HG02938 (cell line): ENCODE measurements around the gene TGIF2.

Source experiments
- ATAC-seq: cut with Tn5 transposase; IDR thresholded peaks from one replicate; pipeline ENCODE4 v1.9.1; 2021; ENCODE audit warnings: mild to moderate bottlenecking, moderate library complexity; ENCODE audit not compliant: unreplicated experiment

Gene TGIF2

GRCh38 chr20:36574366-36575135 lies 1.2 kb downstream of the TGIF2 start:
- ATAC-seq: no peak

DNA sequence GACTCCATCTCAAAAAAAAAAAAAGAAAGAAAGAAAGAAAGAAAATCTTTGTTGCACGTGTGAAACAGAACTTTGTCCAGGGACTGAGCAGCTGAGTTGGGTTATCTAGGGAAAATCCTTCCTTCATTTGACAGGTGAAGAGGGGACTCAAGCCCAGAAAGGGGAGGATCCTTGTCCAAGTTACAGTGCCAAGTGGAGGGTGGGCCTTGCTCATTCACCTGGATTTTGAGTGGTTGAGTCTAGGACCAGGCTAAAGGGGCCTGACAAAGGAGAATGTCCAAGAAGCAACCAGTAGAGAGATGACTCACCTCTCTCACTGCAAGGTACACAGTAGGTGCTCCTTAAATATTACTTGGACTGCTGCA lies 2.7 kb downstream of the TGIF2 start:
- ATAC-seq: no peak

DNA sequence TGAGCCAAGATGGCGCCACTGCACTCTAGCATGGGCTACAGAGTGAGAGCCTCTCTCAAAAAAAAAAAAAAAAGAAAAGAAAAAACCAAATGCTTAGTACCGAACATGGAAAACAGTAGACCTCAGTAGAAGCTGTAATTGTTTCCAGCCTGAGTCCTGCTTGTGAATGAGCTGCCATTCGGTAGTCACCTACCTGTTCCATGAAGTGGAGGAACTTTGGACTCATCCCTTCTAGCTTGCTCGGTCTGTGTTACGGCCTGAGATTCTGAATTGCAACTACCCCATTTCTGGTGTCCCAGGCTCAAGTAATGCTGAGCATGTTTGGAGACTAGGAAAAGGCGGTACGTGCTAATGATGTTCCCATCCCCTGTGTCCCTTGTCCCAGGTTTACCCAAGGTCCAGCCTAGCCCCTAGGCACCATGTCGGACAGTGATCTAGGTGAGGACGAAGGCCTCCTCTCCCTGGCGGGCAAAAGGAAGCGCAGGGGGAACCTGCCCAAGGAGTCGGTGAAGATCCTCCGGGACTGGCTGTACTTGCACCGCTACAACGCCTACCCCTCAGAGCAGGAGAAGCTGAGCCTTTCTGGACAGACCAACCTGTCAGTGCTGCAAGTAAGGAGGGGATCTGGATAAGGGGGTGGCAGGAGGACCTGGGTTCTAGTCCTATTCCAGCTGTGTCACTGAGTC lies 5.1 kb downstream of the TGIF2 start:
- ATAC-seq: no peak

GRCh38 chr20:36579996-36580545 lies 6.7 kb downstream of the TGIF2 start:
- ATAC-seq: no peak

DNA sequence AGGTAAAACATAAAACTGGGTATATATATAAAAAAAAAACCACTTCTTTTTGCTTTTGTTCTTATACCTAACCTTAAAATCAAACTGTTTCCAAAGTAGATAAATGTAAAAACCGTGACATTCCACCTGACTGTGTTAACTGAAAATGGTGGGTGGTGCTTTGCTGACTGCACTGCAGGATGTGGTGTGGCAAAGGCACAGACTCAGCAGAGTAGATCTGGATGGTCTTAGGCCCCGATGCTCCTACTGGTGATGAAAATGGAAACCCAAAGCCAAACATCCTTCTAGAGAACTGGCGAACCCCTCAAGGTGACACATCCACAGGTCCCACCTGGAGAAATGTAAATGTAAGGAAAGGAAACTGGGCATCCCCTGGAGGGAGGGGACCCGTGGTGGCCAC lies 8.9 kb downstream of the TGIF2 start:
- ATAC-seq: no peak

- no peak for ATAC-seq
These were observed 9.4 kb downstream of the TGIF2 start for GRCh38 chr20:36582821-36583220.

- no peak for ATAC-seq
These were observed 10.7 kb downstream of the TGIF2 start for GRCh38 chr20:36584018-36584481.

- no peak for ATAC-seq
These were observed 12.2 kb downstream of the TGIF2 start for GRCh38 chr20:36585410-36586125.

GRCh38 chr20:36587388-36588070 lies 14.1 kb downstream of the TGIF2 start:
- ATAC-seq: no peak

GRCh38 chr20:36591281-36591680 lies 17.9 kb downstream of the TGIF2 start:
- ATAC-seq: no peak

DNA sequence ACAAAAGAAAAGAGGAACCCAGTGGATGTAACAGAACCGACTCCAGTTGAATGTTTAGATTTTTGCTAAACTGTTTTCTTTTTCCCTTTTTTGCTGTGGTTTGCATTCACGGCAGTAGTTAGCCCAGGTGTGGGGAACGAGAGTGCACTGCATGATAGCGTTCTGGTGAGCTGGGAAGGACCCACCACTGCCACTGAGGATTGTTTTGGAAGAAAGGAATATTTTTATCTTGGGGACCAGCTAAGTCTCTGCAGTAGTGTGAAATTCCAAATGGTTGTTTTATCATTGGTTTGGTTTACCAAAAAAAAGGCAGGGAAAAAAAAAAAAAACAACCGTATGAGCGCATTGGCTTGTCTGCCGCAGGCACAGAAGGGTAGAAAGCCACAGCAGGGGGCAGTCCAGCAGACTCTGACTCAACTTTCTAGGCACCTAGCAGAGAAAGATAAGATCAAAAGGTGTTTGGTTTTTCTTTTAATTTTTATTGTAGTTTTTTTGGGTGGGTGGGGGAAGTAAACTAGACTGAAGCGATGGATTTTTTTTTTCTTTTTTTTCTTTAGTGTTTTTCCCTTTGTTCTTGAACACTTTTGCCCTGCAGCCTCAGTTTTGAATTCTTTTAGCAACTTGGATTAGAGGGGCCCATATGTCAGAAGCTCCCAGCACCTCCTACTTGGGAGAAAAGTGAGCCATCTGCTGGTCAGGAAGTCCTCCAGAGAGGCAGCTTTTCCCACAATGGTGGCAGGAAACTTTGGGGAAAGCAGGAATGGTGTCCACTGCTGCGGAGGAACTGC lies 18.7 kb downstream of the TGIF2 start:
- ATAC-seq: no peak

DNA sequence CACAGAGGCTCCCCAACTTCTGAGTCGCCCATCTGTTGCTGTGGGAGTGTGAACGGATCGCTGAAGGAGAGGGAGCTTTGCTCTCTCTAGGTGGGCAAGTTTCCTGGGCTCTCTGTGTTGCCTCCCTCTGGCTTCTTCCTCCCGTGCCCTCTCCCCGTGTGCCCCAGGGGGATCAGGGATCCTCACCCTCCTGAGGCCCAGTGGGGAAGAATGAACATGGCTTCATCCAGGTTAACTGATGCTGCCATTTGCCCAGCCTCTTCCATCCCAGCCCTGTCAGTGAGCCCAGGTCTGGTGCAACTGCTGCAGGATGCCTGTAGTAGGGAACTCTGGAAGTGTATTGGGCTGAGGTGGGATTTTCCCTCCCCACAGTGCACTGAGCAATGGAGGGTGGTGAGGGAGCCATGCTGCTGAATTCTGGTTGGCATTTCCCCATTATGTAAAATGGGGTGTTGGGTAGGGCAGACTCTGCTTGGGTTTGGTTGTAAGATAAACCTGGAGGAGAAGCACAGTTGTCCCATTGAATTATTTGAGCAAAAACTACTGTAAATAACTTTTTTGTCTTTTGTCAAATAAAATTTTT lies 20.0 kb downstream of the TGIF2 start:
- ATAC-seq: no peak

DNA sequence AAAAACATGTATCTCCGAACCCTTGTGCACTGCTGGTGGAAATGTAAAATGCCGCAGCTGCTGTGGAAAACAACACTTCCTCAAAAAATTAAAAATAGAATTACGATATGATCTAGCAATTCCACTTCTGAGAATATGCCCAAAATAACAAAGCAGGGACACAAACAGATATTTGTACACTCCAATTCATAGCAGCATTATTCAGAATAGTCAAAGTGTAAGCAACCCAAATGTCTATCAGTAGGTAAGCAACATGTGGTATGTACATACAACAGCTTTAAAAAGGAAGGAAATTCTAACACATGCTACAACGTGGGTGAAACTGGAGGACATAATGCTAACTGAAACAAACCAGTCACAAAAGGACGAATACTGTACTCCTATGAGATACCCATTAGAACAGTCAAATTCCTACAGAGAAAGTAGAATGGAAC lies 26.5 kb downstream of the TGIF2 start:
- no peak for ATAC-seq

DNA sequence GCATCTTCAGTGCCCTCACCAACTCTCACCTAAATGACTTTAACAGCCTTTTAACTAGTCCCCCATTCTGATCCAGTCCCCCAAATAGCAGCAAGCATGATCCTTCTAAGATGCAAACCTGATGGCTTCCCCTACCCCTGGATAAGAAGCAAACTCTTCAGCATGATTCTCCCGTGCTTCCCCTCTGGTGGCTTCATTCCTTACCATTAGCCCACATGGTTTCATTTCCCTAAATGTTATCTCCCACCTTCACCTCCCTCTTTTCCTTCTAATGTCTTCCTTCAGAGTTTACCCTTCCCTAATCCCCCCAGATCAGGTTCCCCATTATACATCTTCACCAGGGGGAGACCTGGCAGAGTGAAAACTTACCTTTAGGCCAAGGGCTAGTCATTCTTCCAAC lies 28.1 kb downstream of the TGIF2 start:
- ATAC-seq: no peak

- peak; percentile 41 for ATAC-seq
These were observed 31.6 kb downstream of the TGIF2 start for GRCh38 chr20:36604952-36605398.

DNA sequence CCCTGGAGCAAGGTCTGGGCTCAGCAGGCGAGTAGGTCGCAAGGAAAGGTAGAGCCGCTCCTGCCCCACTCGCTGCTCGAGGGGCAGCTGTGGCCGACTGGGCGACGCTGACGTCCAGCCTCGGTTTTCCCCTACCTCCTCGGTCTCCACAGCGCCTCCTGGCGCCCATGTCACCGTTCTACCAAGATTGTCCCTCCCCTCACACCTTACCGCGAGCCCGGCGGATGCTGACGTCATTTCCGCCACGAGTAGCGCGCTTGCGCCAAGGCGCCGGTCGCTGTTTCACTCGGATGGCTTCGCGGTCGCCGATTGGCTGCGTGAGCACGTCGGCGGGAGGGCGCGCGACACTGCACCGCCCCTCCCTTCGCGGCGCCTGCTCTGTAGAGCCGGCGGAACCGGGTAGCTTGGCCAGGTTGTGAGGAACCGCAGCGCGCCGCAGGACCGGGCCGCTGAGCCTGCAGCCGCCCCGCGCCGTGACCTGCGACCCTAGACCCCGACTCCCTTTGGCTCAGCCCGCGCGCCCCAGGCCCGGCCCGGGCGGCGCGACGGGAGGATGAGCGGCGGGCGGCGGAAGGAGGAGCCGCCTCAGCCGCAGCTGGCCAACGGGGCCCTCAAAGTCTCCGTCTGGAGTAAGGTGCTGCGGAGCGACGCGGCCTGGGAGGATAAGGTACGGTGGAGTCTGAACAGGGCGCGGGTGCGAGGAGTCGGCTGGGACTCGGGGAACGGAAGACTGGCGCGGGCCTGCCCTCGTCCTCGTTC lies 32.2 kb downstream of the TGIF2 start, which contains the start of gene RAB5IF:
Gene RAB5IF (plus strand): TSS at position 381 of the 759 bp plus-strand sequence. CDS start 173 bp downstream, at position 554.
- ATAC-seq: peak; percentile 83

DNA sequence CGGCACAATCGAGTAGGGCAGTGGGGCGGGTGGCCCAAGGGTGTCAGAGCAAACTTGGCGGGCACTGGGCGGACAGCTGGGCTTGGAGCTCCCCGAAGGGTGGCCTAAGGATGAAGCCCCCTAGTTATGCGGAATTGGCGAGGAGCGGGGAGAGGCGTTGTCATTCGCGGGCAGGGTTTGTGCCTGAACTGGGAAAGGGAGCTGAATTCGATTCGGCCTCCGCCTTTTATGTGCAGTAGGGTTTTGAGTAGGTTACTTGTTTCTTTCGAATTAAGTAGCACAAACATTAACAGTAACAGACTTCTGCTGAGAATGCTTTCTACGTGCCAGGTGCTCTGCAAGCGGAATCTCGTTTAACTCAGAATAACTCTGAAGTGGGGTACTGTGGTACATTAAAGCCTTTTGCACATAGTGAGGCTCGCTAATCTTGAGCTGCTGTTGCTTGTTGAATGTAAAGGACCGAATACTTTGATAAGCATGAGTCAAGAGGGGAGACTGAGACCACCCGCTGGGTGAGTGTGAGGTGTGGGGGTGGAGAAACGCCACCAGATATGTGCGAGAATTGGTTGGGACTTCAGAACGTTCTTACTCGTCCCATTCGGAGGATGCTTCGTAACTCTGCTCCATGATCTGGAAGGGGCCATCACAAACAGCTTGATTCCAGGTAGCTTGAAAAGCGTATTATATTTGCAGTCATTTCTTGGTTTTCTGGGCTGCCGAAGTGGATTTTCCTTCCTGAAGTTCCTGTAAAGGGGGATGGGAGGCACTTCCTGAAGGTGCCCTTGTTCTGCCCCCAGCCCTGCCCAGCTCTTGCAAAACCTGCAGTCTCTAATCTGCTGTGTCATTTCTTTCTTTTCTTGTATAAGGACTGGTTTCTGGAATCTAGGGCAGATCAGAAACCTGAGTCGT lies 33.0 kb downstream of the TGIF2 start:
- no peak for ATAC-seq
